Measurements from ENCODE around the gene TNNI2.

The TNNI2 gene

GRCh38 chr11:1852877-1853276, 14.1 kb downstream of the TNNI2 start, which contains the start of gene LSP1:
Gene LSP1, plus strand, starts transcription at chr11:1853084. Its CDS starts 61 bp downstream, at chr11:1853145.
- Histone ChIP-seq H3K4me1 (ENCODE audit: insufficient read depth, low read length) (no peaks in the 10 kb centered on the region), H3K9me3 (ENCODE audit: insufficient read depth, low read depth, low read length) (no peaks in the 10 kb centered on the region), H3K4me3 (ENCODE audit: low read length) (no peak within 1 kb of the TSS), H3K27ac (ENCODE audit: low read length) (no peak within 1 kb of the TSS), H3K27me3 (ENCODE audit: insufficient read depth, low read length) (no peaks in the 10 kb centered on the region), H3K36me3 (ENCODE audit: insufficient read depth, low read depth, low read length) (no peaks in the 10 kb centered on the region), H3K9ac (ENCODE audit: low read depth, low read length) (no peak within 1 kb of the TSS)

- Histone ChIP-seq H3K27me3 (ENCODE audit: insufficient read depth, low read length) (no peaks in the 10 kb centered on the region), H3K27ac (ENCODE audit: low read length) (no peak overlapping the region), H3K9me3 (ENCODE audit: insufficient read depth, low read depth, low read length) (no peaks in the 10 kb centered on the region), H3K36me3 (ENCODE audit: insufficient read depth, low read depth, low read length) (no peaks in the 10 kb centered on the region), H3K4me3 (ENCODE audit: low read length) (no peak overlapping the region), H3K4me1 (ENCODE audit: insufficient read depth, low read length) (no peaks in the 10 kb centered on the region), H3K9ac (ENCODE audit: low read depth, low read length) (no peak overlapping the region)
Observed at GRCh38 chr11:1853376-1854131, 14.8 kb downstream of the TNNI2 start.

GRCh38 chr11:1854132-1854948, 15.6 kb downstream of the TNNI2 start:
- H3K27ac ChIP-seq (ENCODE audit: low read length) = no peak overlapping the region
- H3K9ac ChIP-seq (ENCODE audit: low read depth, low read length) = no peak overlapping the region
- H3K4me3 ChIP-seq (ENCODE audit: low read length) = no peak overlapping the region

DNA sequence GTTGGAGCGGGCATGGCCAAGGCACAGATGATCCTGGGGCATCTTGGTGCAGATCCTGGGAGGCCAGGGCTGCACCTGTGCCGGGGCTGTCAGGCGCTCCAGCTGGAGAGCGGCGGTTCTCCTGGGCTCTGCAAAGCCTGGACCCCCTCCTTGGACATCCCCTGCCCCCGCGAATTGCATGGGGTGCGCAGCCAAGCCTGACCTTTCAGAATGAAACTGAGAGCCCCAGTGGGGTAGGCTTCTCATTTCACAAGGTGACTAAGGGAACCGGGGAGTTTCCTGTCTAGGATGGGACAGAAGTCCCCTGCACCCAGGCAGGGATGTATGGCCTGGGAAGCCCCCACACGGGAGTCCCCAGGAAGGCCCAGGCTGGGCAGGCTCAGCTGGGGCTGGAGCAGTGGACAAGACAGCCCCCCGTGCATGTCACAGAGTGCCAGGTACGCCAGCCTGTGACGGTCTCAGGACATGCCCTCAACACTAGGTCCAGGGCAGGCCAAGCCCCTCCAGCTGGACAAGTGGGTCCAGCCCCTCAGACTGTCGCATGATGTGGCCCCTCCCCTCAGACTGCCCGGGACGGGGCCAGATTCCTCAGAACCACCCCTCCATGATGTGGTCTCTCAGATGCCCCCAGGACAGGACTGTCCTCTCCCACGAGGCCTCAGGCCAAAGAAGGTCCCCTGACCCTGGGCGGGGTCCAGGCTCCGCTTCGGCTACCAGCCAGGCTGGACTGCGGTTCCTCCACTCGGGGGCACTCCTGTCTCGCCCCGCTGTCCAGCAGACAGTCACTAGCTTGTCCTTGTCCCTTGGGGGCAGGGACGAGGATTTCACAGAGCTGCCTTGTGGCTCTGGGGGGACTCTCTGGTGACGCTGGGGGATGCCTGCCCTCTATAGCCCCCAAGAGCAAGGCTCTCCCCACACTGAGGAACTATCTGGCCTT, 16.4 kb downstream of the TNNI2 start:
- Histone ChIP-seq H3K27me3 (ENCODE audit: insufficient read depth, low read length) (no peaks in the 10 kb centered on the region), H3K9ac (ENCODE audit: low read depth, low read length) (no peak overlapping the region), H3K4me3 (ENCODE audit: low read length) (no peak overlapping the region), H3K9me3 (ENCODE audit: insufficient read depth, low read depth, low read length) (no peaks in the 10 kb centered on the region), H3K27ac (ENCODE audit: low read length) (no peak overlapping the region), H3K36me3 (ENCODE audit: insufficient read depth, low read depth, low read length) (no peaks in the 10 kb centered on the region), H3K4me1 (ENCODE audit: insufficient read depth, low read length) (no peaks in the 10 kb centered on the region)

More at GRCh38 chr11:1854132-1854948, 15.6 kb downstream of the TNNI2 start:
- no peaks in the 10 kb centered on the region for H3K4me1 ChIP-seq (ENCODE audit: insufficient read depth, low read length)
- no peaks in the 10 kb centered on the region for H3K36me3 ChIP-seq (ENCODE audit: insufficient read depth, low read depth, low read length)
- H3K27me3 ChIP-seq (ENCODE audit: insufficient read depth, low read length) = no peaks in the 10 kb centered on the region
- no peaks in the 10 kb centered on the region for H3K9me3 ChIP-seq (ENCODE audit: insufficient read depth, low read depth, low read length)

DNA sequence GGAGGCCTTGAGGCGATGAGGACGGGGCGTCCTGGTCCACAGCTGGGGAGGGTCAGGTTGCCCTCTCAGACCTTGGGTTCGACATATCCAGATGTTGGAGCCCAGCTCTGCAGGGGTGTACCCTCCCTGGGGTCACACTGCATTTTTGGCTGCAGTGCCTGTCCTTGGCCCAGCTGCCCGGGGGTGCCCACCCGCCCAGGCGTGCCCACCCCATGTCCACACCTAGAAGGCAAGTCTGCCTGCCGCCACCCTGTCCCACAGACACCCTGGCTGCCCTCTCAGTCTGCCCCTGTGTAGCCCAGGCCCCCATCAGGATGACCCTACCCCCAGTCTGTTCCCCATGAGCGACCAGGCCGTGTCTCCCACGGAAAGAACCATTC, 17.1 kb downstream of the TNNI2 start:
- Histone ChIP-seq H3K9ac (ENCODE audit: low read depth, low read length) (no peak overlapping the region), H3K36me3 (ENCODE audit: insufficient read depth, low read depth, low read length) (no peaks in the 10 kb centered on the region), H3K27ac (ENCODE audit: low read length) (no peak overlapping the region), H3K9me3 (ENCODE audit: insufficient read depth, low read depth, low read length) (no peaks in the 10 kb centered on the region), H3K4me1 (ENCODE audit: insufficient read depth, low read length) (no peaks in the 10 kb centered on the region), H3K4me3 (ENCODE audit: low read length) (no peak overlapping the region), H3K27me3 (ENCODE audit: insufficient read depth, low read length) (no peaks in the 10 kb centered on the region)

DNA sequence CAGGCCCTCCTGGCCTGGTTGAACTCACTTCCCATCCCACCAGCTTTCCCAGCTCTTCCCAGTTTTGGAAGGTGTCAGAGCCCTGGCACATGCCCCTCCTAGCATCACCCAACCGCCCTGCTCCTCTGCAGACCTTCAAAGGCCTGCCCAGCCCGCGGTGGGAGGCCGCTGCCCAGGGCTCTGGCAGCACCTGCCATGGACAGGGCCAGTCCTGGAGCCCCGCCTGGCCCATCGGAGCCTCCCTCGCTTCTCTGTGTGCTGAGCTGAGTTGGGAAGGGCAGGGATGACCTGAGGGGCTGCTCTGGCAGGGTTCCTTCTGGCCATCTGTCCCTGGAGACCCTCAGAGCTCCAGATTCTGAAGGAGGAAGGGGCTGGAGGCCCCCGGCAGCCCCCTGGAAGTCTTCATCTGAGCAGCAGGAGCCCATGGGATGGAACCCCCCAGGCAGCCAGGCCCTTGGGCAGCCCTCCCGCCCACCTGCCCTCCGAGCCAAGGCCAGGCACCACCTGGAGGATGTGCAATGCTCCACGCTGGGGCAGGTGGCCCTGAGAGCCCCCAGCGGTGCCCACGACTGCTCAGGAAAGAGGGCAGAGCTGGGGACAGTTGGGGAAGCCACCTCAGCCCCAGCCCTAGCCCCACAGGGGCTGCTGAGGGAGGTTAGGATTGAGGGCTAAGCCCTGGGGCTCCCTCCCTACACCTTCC, 17.7 kb downstream of the TNNI2 start:
- no peak overlapping the region for H3K4me3 ChIP-seq (ENCODE audit: low read length)
- no peaks in the 10 kb centered on the region for H3K36me3 ChIP-seq (ENCODE audit: insufficient read depth, low read depth, low read length)
- H3K27ac ChIP-seq (ENCODE audit: low read length) = no peak overlapping the region
- H3K27me3 ChIP-seq (ENCODE audit: insufficient read depth, low read length) = no peaks in the 10 kb centered on the region
- no peaks in the 10 kb centered on the region for H3K4me1 ChIP-seq (ENCODE audit: insufficient read depth, low read length)
- no peaks in the 10 kb centered on the region for H3K9me3 ChIP-seq (ENCODE audit: insufficient read depth, low read depth, low read length)
- H3K9ac ChIP-seq (ENCODE audit: low read depth, low read length) = no peak overlapping the region

GRCh38 chr11:1857064-1857463, 18.3 kb downstream of the TNNI2 start:
- Histone ChIP-seq H3K4me1 (ENCODE audit: insufficient read depth, low read length) (no peaks in the 10 kb centered on the region), H3K27ac (ENCODE audit: low read length) (no peak overlapping the region), H3K27me3 (ENCODE audit: insufficient read depth, low read length) (peaks cover 2% of the 10 kb centered on the region; the same call in 1 of the 2 replicates), H3K9me3 (ENCODE audit: insufficient read depth, low read depth, low read length) (no peaks in the 10 kb centered on the region), H3K4me3 (ENCODE audit: low read length) (no peak overlapping the region), H3K36me3 (ENCODE audit: insufficient read depth, low read depth, low read length) (no peaks in the 10 kb centered on the region), H3K9ac (ENCODE audit: low read depth, low read length) (no peak overlapping the region)

- no peaks in the 10 kb centered on the region for H3K9me3 ChIP-seq (ENCODE audit: insufficient read depth, low read depth, low read length)
- H3K27ac ChIP-seq (ENCODE audit: low read length) = no peak overlapping the region
- no peak overlapping the region for H3K4me3 ChIP-seq (ENCODE audit: low read length)
- no peaks in the 10 kb centered on the region for H3K36me3 ChIP-seq (ENCODE audit: insufficient read depth, low read depth, low read length)
- H3K4me1 ChIP-seq (ENCODE audit: insufficient read depth, low read length) = no peaks in the 10 kb centered on the region
- no peak overlapping the region for H3K9ac ChIP-seq (ENCODE audit: low read depth, low read length)
- peaks cover 9% of the 10 kb centered on the region; the same call in 1 of the 2 replicates for H3K27me3 ChIP-seq (ENCODE audit: insufficient read depth, low read length)
Observed at GRCh38 chr11:1858154-1858553, 19.4 kb downstream of the TNNI2 start.

DNA sequence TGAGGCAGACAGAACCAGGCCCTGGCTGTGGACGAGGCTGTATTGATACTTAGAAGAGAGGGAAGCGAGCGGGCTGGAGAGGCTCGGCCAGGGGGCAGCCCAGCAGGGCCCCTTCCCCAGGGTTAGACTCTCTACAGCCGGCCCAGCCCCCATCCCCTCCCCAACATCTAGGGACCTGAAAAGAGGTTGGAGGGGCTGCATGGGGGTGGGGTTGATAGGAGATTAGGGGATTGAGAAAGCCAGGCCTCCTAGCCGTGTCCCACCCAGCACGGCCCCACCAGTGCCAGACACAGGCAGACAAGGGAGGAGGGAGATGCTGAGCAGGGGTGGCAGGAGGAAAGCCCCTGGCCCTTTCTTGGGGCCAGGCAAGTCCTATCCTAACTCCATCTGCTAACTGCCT, 19.8 kb downstream of the TNNI2 start:
- Histone ChIP-seq H3K4me1 (ENCODE audit: insufficient read depth, low read length) (no peaks in the 10 kb centered on the region), H3K36me3 (ENCODE audit: insufficient read depth, low read depth, low read length) (no peaks in the 10 kb centered on the region), H3K27ac (ENCODE audit: low read length) (no peak overlapping the region), H3K27me3 (ENCODE audit: insufficient read depth, low read length) (peaks cover 9% of the 10 kb centered on the region; the same call in 1 of the 2 replicates), H3K4me3 (ENCODE audit: low read length) (no peak overlapping the region), H3K9me3 (ENCODE audit: insufficient read depth, low read depth, low read length) (no peaks in the 10 kb centered on the region), H3K9ac (ENCODE audit: low read depth, low read length) (no peak overlapping the region)

- Histone ChIP-seq H3K4me1 (ENCODE audit: insufficient read depth, low read length) (no peaks in the 10 kb centered on the region), H3K36me3 (ENCODE audit: insufficient read depth, low read depth, low read length) (no peaks in the 10 kb centered on the region), H3K9me3 (ENCODE audit: insufficient read depth, low read depth, low read length) (no peaks in the 10 kb centered on the region), H3K27me3 (ENCODE audit: insufficient read depth, low read length) (peaks cover 9% of the 10 kb centered on the region; the same call in 1 of the 2 replicates), H3K9ac (ENCODE audit: low read depth, low read length) (no peak overlapping the region), H3K27ac (ENCODE audit: low read length) (no peak overlapping the region), H3K4me3 (ENCODE audit: low read length) (no peak overlapping the region)
Observed at GRCh38 chr11:1859004-1859403, 20.2 kb downstream of the TNNI2 start.

GRCh38 chr11:1860108-1860507, 21.3 kb downstream of the TNNI2 start:
- Histone ChIP-seq H3K4me3 (ENCODE audit: low read length) (no peak overlapping the region), H3K27ac (ENCODE audit: low read length) (no peak overlapping the region), H3K4me1 (ENCODE audit: insufficient read depth, low read length) (no peaks in the 10 kb centered on the region), H3K9ac (ENCODE audit: low read depth, low read length) (no peak overlapping the region), H3K36me3 (ENCODE audit: insufficient read depth, low read depth, low read length) (no peaks in the 10 kb centered on the region), H3K9me3 (ENCODE audit: insufficient read depth, low read depth, low read length) (no peaks in the 10 kb centered on the region), H3K27me3 (ENCODE audit: insufficient read depth, low read length) (peaks cover 9% of the 10 kb centered on the region; the same call in 1 of the 2 replicates)
